Activated T-cell treated with anti-CD3 and anti-CD28 coated beads for 48 hours (primary cell): ENCODE data around the gene MEIG1.
"Not testable (repeated sequence)": the region's sequence is repeated elsewhere in the genome, so short reads cannot be mapped to it uniquely, and the experiment has no call there.

Experiments
- DNase-seq: peaks from one replicate; pipeline ENCODE4 v3.0.0-alpha.2; 2020; ENCODE audit warnings: low read depth

The MEIG1 gene, protein sequence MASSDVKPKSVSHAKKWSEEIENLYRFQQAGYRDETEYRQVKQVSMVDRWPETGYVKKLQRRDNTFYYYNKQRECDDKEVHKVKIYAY

GRCh38 chr10:14959221-14960057, at the start of gene MEIG1:
Gene MEIG1, plus strand, starts transcription at chr10:14959388. Its CDS starts 7,081 bp downstream, at chr10:14966469.
- peak; percentile 95 for DNase-seq

GRCh38 chr10:14910953-14911352, 48.2 kb upstream of the MEIG1 start:
- DNase-seq, result no peak

DNA sequence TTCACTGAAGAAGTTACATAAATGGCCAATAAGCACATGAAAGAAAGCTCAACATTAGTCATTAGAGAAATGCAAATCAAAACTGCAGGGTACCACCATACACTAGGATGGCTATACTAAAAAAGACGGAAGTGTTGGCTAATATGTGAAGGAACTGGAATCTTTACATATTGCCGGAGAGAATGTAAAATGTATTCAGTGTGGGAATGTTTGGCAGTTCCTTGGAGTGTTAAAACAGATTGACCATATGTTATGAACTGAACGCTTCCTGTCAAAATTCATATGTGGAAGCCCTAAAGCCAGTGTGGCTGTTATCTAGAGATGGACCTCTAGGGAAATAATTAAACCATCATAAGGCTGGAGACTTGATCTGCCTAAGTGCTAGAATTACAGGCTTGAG, 47.4 kb upstream of the MEIG1 start:
- DNase-seq, result no peak

DNA sequence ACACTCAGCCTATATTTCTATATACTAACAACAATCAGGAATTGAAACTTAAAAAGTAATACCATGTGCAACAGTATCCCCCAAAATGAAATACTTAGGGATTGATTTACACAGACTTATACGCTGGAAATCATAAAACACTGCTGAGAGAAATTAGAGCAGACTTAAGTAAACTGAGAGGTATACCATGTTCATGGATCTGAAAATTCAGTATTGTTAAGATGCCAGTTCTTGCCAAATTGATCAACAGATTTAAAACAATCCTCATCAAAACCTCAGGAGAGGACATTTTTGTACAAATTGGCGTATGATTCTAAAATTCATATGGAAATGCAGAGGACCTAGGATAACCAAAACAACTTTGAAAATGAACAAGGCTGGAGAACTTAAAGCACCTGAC, 42.6 kb upstream of the MEIG1 start:
- DNase-seq, result no peak

GRCh38 chr10:14917827-14918226, 41.4 kb upstream of the MEIG1 start:
- no peak for DNase-seq

- DNase-seq, result no peak
Measured at GRCh38 chr10:14918964-14919363, 40.2 kb upstream of the MEIG1 start.

DNA sequence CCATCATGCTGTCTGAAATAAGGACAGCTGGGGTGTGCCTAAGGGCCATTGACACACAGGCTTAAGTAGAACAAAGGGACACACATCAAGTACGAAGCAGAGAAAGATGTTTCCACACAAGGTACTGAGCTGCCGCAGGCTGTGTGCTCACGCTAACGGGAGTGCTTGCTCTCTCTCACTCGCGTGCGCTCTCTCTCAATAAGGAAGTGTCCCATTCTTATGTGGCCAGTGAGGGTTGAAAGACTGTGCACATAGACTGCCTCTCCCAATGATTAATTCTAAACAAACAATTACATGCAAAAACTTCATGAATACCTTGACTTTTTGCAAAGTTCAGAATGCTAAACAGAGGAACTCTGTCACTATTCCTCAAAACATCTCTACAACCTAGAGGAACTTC, 35.2 kb upstream of the MEIG1 start:
- no peak for DNase-seq

GRCh38 chr10:14925268-14925667, 33.9 kb upstream of the MEIG1 start:
- no peak for DNase-seq

DNA sequence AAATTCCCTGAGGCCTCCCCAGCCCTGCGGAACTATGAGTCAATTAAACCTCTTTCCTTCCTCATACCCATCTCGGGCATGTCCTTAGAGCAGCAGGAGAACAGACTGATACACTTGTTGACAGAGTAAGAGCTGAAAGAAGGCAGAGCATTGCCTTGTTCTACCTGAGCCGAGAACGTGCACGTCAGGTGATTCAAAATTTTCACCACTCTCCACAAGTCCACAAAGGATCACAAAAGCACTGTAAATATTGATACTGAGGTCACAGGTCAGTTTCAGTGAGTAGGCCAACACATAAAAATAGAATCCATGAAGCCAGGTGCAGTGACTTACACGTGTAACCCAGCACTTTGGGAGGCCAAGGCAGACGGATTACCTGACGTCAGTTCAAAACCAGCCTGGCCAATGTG, 33.1 kb upstream of the MEIG1 start:
- DNase-seq, result no peak

- no peak for DNase-seq
Measured at GRCh38 chr10:14926722-14927416, 32.3 kb upstream of the MEIG1 start.

GRCh38 chr10:14930610-14931009, 28.6 kb upstream of the MEIG1 start:
- DNase-seq, result no peak

- DNase-seq, result no peak
Measured at GRCh38 chr10:14936584-14936983, 22.6 kb upstream of the MEIG1 start.

- peak; percentile 30 for DNase-seq
Measured at GRCh38 chr10:14938971-14939370, 20.2 kb upstream of the MEIG1 start.

DNA sequence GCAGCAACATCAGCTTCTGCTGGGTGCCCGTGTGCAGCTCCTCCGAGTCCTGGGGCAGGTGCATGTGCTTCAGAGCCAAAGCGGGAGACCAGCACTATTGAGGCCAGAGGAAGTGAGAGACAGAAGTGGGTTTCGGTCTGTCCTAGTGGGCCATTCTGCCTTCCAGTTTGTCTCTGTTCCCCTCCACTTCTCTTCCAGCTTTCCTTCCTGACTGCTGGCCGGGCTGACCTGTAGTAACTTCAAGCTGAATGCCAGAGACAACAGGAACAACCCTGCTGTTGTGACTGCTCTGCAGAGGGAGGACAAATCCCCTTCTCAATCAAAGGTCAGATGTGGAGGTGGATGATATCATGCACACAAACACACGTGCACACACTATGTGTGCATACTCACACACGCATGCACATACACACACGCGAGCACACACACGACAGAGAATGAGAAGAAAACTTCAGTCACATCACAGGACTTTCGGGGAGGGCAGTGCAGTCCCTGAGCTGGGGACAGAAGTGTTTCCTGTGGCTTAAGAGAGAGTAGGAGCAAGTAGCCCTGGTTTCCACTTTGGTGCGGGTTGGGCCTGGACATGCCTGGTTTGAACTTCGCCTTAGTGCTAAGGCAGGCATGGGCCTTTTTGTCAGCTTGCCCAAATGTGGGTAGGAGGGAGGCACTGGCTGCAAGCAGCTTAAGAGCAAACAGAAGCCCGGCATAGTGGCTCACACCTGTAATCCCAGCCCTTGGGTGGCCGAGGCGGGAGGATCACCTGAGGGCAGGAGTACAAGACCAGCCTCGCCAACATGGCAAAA, 16.8 kb upstream of the MEIG1 start:
- DNase-seq, result not testable (repeated sequence)

GRCh38 chr10:14942950-14943338, 16.2 kb upstream of the MEIG1 start:
- not testable (repeated sequence) for DNase-seq

DNA sequence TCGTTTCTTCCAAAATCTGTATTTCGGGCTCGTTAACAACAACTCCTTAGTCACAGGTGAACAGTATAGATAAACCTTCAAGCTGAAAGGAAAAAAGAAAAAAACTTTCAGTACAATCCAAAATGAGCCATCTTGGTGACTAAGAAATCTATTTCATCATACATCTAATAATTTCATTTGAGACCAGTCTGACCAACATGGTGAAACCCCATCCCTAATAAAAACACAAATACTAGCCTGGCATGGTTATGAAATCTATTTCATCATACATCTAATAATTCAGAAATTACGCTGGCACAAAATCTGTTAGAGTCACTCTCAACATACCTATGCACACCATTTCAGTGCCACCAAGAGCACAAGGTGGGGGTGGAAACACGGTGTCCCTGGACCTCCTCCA, 14.1 kb upstream of the MEIG1 start:
- no peak for DNase-seq

- DNase-seq, result no peak
Measured at GRCh38 chr10:14947268-14947667, 11.9 kb upstream of the MEIG1 start.

DNA sequence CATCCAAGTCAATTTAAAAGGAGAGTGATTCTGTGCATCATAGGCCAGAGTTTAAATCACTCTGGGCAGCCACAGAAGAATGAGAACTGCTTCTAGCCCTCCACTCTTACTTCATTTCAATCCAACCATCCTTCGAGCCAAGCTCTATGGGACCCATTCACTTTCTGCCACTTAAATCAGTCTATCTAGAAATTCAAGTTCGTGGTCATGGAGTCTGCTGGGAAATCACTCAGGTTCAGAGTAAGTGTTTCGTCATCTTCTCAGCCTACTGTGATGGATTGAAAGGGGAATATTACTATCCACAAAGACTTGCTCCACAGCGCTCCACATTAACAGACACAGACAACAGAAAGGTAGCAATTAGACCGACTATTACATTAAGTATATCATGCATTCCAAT, 9.9 kb upstream of the MEIG1 start:
- DNase-seq, result no peak

DNA sequence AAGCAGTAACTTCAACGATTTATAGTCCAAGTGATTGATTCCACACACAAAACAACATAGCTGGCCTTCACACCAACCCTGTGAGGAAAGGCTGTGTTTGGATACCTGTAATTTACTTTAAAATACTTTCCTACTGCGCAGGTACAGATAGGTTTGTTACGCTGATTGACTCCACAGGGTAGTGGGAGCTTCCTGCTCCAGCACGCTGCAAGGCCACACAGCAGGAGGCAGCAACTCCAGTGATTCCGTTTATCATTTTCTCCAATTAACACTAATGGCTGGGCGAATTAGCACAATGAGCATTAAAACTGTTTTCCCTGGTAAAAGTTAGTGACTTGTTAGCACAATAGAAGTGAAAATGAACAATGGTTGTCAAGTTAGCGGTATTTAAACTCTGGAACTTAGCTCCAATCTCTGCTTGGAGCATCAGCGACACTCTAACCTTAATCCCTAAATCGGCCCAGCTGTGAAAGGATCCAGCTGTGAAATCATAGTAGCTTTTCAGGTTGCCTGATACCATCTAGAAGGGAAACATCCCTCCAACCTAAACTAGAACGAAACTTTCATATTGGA, 6.3 kb upstream of the MEIG1 start:
- DNase-seq, result no peak

GRCh38 chr10:14953424-14954000, 5.7 kb upstream of the MEIG1 start:
- no peak for DNase-seq

GRCh38 chr10:14954001-14954770, 5.0 kb upstream of the MEIG1 start, which contains the start of gene DCLRE1C:
Gene DCLRE1C, minus strand, starts transcription at chr10:14954096. Its CDS starts 86 bp downstream, at chr10:14954010.
- peak; percentile 84 for DNase-seq
